HG02884 (cell line): ENCODE data around the gene TM6SF1.
"Not testable (repeated sequence)": the region's sequence is repeated elsewhere in the genome, so short reads cannot be mapped to it uniquely, and the experiment has no call there.

ENCODE experiments used
- ATAC-seq: cut with Tn5 transposase; IDR thresholded peaks from one replicate; pipeline ENCODE4 v1.9.1; 2021; ENCODE audit warnings: mild to moderate bottlenecking, moderate library complexity; ENCODE audit not compliant: unreplicated experiment

Gene TM6SF1

GRCh38 chr15:83087576-83087975 lies 19.9 kb upstream of the TM6SF1 start:
- ATAC-seq = no peak

GRCh38 chr15:83088876-83089275 lies 18.6 kb upstream of the TM6SF1 start:
- ATAC-seq = no peak

- ATAC-seq = no peak
Measured at GRCh38 chr15:83090465-83090864, 17.0 kb upstream of the TM6SF1 start.

GRCh38 chr15:83091965-83092308 lies 15.5 kb upstream of the TM6SF1 start:
- ATAC-seq = not testable (repeated sequence)

- ATAC-seq = peak; percentile 91
Measured at GRCh38 chr15:83092309-83092976, 15.0 kb upstream of the TM6SF1 start.

GRCh38 chr15:83094583-83094982 lies 12.9 kb upstream of the TM6SF1 start:
- ATAC-seq = no peak

- no peak for ATAC-seq
Measured at GRCh38 chr15:83098079-83098478, 9.4 kb upstream of the TM6SF1 start.

GRCh38 chr15:83099290-83099689 lies 8.2 kb upstream of the TM6SF1 start:
- ATAC-seq = no peak

GRCh38 chr15:83100097-83100646 lies 7.3 kb upstream of the TM6SF1 start:
- no peak for ATAC-seq

GRCh38 chr15:83102346-83102745 lies 5.1 kb upstream of the TM6SF1 start:
- no peak for ATAC-seq

GRCh38 chr15:83104141-83104540 lies 3.3 kb upstream of the TM6SF1 start:
- no peak for ATAC-seq

GRCh38 chr15:83105440-83105839 lies 2.0 kb upstream of the TM6SF1 start:
- no peak for ATAC-seq

GRCh38 chr15:83107841-83108181 lies 366 bp downstream of the TM6SF1 start:
- ATAC-seq = no peak

- ATAC-seq = peak; percentile 42
Measured at GRCh38 chr15:83108266-83109219, 1.1 kb downstream of the TM6SF1 start.

- ATAC-seq = no peak
Measured at GRCh38 chr15:83109532-83109931, 2.1 kb downstream of the TM6SF1 start.

GRCh38 chr15:83110381-83110780 lies 2.9 kb downstream of the TM6SF1 start:
- ATAC-seq = no peak

- no peak for ATAC-seq
Measured at GRCh38 chr15:83111149-83111548, 3.7 kb downstream of the TM6SF1 start.

- ATAC-seq = no peak
Measured at GRCh38 chr15:83112233-83112955, 4.9 kb downstream of the TM6SF1 start.

- ATAC-seq = no peak
Measured at GRCh38 chr15:83112956-83113299, 5.5 kb downstream of the TM6SF1 start.

GRCh38 chr15:83113881-83114674 lies 6.6 kb downstream of the TM6SF1 start:
- no peak for ATAC-seq

GRCh38 chr15:83114856-83115255 lies 7.4 kb downstream of the TM6SF1 start:
- no peak for ATAC-seq
